Measurements from ENCODE around the gene ASNSD1. TPM values are rescaled to one million over a fixed set of nuclear protein-coding genes. Genes with fewer than 3 reads are reported as not detected.

The ASNSD1 gene
- total RNA-seq: 29.1 TPM
- long read RNA-seq, transcript ASNSD1-201 (6 exons, 2,450 nt): major isoform, 51 of 74 reads
- long read RNA-seq, partial matches to known transcripts: 2 of 74 reads
- long read RNA-seq, other reads (novel, unspliced or antisense): 17 of 74 reads

- intact Hi-C loops (cut with DNase I): no loop called here
- peak within 1 kb of the TSS; percentile 87 for H3K4me3 ChIP-seq
- H3K27me3 ChIP-seq (ENCODE audit: low read depth): no peaks in the 10 kb centered on the region
- peak within 1 kb of the TSS; percentile 86 for H3K27ac ChIP-seq
- no peaks in the 10 kb centered on the region for H3K9me3 ChIP-seq
- H3K36me3 ChIP-seq: peaks cover 13% of the 10 kb centered on the region
- peak; percentile 96 to 97 for ATAC-seq
- peaks cover 38% of the 10 kb centered on the region for H3K4me1 ChIP-seq
- TF ChIP-seq CTCF (IDR thresholded peaks at IDR 0.05): peak; percentile 91
- peak; percentile 99 for DNase-seq
Measured at GRCh38 chr2:189661148-189661956, at the start of gene ASNSD1. Gene ASNSD1, plus strand, starts transcription at chr2:189661459. Its CDS starts 4,674 bp downstream, at chr2:189666133.

GRCh38 chr2:189613077-189613636 lies 48.1 kb upstream of the ASNSD1 start:
- no peak for TF ChIP-seq CTCF (IDR thresholded peaks at IDR 0.05)
- DNase-seq: no peak
- Histone ChIP-seq H3K9me3 (no peaks in the 10 kb centered on the region), H3K27me3 (ENCODE audit: low read depth) (no peaks in the 10 kb centered on the region), H3K4me1 (peaks cover 29% of the 10 kb centered on the region), H3K4me3 (peak overlapping the region; percentile 17), H3K36me3 (no peaks in the 10 kb centered on the region), H3K27ac (peak overlapping the region; percentile 70)
- peak; percentile 91 to 93 for ATAC-seq
- intact Hi-C loops (cut with DNase I): no loop called here

- Histone ChIP-seq H3K36me3 (no peaks in the 10 kb centered on the region), H3K4me3 (peak overlapping the region; percentile 17), H3K27me3 (ENCODE audit: low read depth) (no peaks in the 10 kb centered on the region), H3K4me1 (peaks cover 29% of the 10 kb centered on the region), H3K27ac (peak overlapping the region; percentile 70), H3K9me3 (no peaks in the 10 kb centered on the region)
- ATAC-seq (peak; percentile 63 to 74), DNase-seq (no peak)
- no peak for TF ChIP-seq CTCF (IDR thresholded peaks at IDR 0.05)
- intact Hi-C loops (cut with DNase I): no loop called here
Measured at GRCh38 chr2:189613650-189614420, 47.4 kb upstream of the ASNSD1 start.

GRCh38 chr2:189614585-189614984 lies 46.7 kb upstream of the ASNSD1 start:
- Histone ChIP-seq H3K4me3 (no peak overlapping the region), H3K27me3 (ENCODE audit: low read depth) (no peaks in the 10 kb centered on the region), H3K27ac (no peak overlapping the region), H3K36me3 (no peaks in the 10 kb centered on the region), H3K4me1 (peaks cover 29% of the 10 kb centered on the region), H3K9me3 (no peaks in the 10 kb centered on the region)
- intact Hi-C loops (cut with DNase I): no loop called here
- DNase-seq (no peak), ATAC-seq (no peak)
- no peak for TF ChIP-seq CTCF (IDR thresholded peaks at IDR 0.05)

- intact Hi-C loops (cut with DNase I): no loop called here
- Histone ChIP-seq H3K4me1 (peaks cover 14% of the 10 kb centered on the region), H3K27ac (no peak overlapping the region), H3K9me3 (no peaks in the 10 kb centered on the region), H3K27me3 (ENCODE audit: low read depth) (no peaks in the 10 kb centered on the region), H3K36me3 (no peaks in the 10 kb centered on the region), H3K4me3 (no peak overlapping the region)
- no peak for TF ChIP-seq CTCF (IDR thresholded peaks at IDR 0.05)
- ATAC-seq (no peak), DNase-seq (no peak)
Measured at GRCh38 chr2:189618197-189618596, 43.1 kb upstream of the ASNSD1 start.
